AG08396 (cell line): ENCODE measurements around the gene KRTAP10-7.
"Not testable (repeated sequence)": the region's sequence is repeated elsewhere in the genome, so short reads cannot be mapped to it uniquely, and the experiment has no call there.

Experiments
- DNase-seq: peaks from one replicate; pipeline ENCODE4 v3.0.0; 2012; ENCODE audit warnings: low spot score, mixed read lengths

Gene KRTAP10-7

GRCh38 chr21:44600118-44600978, at the start of gene KRTAP10-7:
Gene KRTAP10-7 (plus strand): TSS chr21:44600597. CDS start chr21:44600622, 25 bp downstream.
- not testable (repeated sequence) for DNase-seq

DNA sequence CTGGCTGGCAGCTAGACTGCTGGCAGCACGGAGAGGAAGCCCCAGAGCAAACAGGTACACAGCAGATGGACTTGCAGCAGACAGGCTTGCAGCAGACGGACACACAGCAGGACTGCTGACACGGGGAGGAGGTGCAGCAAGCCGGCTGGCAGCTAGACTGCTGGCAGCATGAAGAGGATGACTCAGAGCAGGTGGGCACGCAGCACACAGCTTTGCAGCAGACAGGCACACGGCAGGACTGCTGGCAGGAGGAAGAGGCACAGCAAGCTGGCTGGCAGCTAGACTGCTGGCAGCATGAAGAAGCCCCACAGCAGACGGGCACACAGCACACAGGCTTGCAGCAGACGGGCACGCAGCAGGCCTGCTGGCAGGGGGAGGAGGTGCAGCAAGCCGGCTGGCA, 49.6 kb upstream of the KRTAP10-7 start:
- DNase-seq, result no peak

DNA sequence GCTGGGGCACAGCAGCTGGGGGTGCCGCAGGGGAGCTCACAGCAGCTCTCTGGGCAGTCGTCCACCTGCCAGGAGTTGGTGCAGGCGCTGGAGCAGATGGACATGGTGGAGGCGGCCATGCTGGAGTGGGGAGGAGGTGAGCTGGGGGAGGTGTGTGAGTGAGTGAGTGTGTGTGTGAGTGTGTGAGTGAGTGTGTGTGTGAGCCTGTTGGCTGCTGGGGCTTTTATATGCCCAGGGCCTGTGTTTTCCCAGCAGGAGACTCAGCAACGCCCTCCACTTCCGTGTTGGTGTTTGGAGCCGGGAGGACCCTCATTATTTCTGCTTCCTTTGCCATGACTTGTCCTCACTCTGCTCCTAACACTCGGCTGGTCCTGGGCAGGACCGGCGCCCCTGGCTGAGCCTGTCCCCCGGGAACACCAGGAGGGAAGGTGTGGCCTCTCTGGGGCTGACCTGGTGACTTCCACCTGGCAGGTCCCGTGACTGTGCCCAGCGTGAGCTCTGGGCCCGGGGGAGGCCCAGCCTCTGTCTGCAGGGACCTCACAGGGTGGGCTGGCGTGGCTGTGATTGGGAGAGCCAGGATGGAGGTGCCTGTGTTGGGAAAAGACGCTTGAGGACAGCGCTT, 48.9 kb upstream of the KRTAP10-7 start, which contains the start of gene KRTAP10-2:
TSS of gene KRTAP10-2 (minus strand) at position 166 of the 622 bp plus-strand sequence. CDS start at position 119, 47 bp downstream.
- no peak for DNase-seq

- DNase-seq, result no peak
These were observed 48.3 kb upstream of the KRTAP10-7 start for GRCh38 chr21:44552136-44552535.

GRCh38 chr21:44552681-44553080, 47.7 kb upstream of the KRTAP10-7 start:
- no peak for DNase-seq

DNA sequence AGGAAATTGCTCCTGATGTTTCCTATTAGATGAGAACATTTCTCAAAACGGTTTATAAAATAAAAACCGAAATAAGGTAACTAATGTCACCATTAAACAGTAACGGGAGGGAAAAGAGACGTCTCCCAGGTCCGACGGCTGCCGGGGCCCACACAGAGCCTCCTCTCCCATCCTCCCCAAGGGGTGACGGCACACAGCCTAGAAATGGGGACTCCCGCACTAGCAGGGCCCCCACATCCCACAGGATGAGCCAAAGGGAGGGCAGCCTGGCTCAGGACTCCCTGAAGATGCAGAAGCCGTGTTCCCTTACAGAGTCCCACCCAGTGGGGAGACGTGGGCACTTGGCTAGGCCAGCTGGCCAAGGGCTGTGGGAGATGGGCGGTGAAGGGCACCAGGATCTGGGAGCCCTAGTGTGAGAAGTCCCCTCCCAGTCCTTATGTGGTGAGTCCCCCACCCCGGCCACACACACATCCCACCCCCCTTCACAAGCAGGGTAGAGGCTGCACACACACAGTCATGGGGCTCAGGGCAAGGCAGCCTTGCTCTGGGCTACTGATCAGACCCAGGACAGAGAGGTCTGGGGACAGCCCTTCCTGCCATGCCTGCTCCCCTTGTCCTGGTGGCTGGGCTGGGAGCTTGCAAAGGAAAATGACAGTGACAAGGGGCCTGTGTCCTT, 45.1 kb upstream of the KRTAP10-7 start:
- DNase-seq, result no peak

- no peak for DNase-seq
These were observed 43.5 kb upstream of the KRTAP10-7 start for GRCh38 chr21:44556879-44557278.

- DNase-seq, result no peak
These were observed 42.7 kb upstream of the KRTAP10-7 start for GRCh38 chr21:44557491-44558328.

DNA sequence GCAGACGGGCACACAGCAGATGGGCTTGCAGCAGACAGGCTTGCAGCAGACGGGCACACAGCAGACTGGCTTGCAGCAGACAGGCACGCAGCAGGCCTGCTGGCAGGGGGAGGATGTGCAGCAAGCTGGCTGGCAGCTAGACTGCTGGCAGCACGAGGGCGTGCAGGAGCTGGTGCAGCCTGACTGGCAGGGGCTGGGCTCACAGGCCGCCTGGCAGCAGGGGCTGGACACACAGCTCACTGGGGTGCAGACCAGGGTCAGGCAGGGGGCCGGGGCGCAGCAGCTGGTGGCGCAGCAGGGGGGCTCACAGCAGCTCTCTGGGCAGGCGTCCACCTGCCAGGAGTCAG, 42.1 kb upstream of the KRTAP10-7 start:
- DNase-seq, result not testable (repeated sequence)

GRCh38 chr21:44558695-44559094, 41.7 kb upstream of the KRTAP10-7 start, which contains the start of gene KRTAP10-3:
Gene KRTAP10-3 (minus strand): TSS chr21:44558795. CDS start chr21:44558715, 80 bp downstream.
- no peak for DNase-seq

GRCh38 chr21:44564099-44564498, 36.3 kb upstream of the KRTAP10-7 start:
- DNase-seq, result no peak

GRCh38 chr21:44564886-44565598, 35.4 kb upstream of the KRTAP10-7 start:
- no peak for DNase-seq

DNA sequence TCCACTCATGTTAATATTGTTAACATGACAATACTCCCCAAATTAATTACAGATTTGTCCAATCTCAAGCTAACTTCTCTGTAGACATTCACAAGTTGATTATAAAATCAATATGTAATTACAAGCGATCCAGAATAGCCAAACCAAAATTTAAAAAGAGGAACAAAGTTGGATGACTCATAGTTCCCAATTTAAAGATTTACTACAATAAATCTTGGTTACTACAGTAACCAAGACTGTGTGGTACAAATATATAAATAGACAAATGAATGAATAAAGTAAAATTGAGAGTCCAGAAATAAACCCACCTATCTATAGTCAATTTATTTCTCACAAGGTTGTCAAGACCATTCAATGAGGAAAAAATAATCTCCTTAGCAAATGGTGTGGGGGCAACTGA, 34.0 kb upstream of the KRTAP10-7 start:
- no peak for DNase-seq

- no peak for DNase-seq
These were observed 32.8 kb upstream of the KRTAP10-7 start for GRCh38 chr21:44567481-44568171.

DNA sequence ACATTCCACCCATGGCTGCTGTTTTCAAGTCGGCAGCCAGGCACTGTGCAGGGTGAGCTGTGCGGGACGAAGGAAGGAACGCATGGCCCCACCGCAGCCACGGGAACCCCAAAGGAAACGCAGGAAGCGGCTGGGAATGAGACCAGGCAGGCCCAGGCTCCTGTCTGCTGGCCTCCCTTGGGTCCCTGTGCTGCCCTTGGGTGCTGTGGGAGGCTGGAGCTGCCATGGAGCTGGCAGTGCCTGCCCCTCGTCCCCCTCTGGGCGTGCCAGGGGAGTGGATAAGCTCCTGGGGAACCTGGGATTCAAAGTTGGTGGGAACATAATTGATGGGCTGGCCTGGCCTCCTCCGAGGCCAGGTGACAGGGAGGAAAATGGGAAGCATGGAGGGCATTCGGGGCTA, 32.1 kb upstream of the KRTAP10-7 start:
- no peak for DNase-seq

DNA sequence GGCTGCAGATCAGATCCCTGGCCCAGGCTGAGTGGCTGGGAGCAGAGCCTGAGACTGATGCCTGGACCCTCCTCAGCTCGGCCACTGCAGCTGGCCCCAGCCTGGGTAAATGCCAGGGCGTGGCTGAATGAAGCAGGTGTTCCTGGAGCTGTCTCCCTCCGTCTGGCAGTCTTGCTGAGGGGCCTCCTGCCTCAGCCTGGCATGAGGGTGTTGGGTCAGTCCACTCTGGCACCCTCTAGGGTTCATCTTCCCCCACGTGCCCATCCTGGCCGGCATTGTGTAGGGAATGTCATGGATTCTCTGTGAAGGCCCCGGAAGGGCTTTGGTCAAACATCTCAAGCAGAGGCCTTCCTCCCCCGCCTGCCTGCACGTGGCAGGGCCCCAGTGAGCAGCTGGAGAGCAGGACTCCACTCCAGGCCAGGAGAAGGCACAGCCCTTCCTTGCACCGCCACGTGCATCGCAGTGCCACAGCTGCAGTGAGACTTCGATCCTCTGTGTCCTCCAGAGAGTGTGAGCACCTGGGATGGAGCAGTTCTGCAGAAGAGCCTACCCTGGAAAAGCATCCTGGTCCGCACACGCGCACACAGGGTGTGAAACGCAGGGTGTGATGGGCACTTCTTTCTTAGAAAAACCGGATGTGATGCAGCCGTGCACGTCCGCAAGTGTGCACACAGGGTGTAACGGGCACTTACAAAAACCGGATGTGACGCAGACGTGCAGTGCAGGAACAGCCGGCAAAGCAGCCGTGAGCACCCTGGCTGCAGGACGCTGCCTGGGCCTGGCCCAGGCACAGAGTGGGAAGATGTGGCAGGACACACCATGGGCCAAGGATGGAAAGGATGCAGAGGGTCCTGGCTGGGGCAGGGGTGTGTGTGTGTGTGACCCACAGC, 31.5 kb upstream of the KRTAP10-7 start:
- DNase-seq, result no peak

DNA sequence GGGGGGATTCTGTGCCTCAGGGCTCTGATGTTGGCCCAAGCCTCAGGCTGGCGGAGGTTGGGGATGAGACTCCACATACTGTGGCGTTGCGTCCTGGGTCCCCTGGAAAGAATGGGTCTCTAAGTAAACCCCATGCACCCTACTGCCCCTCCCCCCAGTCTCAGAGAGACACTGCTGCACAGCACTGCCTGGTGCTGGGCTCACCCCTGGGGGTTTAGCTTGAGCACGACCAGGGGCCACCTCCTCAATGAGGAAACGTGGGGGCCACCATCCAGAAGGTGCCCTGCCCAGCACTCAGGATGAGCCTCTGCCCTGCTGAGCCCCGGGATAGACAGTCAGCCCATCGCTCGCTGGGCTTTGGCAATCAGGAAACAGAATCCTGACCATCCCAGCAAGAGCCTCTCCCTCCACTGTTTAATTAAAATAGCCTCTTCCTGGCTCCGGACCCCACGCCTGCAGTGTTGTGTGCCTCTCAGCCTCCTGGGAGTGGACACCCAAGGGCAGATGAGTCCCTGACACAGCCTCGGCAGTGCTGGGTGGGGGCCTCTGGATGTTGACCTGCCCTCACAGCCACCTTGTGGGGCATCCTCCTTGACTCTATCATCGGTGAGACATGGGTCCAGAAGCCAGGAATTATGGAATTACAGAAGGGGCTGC, 30.4 kb upstream of the KRTAP10-7 start:
- DNase-seq, result no peak

DNA sequence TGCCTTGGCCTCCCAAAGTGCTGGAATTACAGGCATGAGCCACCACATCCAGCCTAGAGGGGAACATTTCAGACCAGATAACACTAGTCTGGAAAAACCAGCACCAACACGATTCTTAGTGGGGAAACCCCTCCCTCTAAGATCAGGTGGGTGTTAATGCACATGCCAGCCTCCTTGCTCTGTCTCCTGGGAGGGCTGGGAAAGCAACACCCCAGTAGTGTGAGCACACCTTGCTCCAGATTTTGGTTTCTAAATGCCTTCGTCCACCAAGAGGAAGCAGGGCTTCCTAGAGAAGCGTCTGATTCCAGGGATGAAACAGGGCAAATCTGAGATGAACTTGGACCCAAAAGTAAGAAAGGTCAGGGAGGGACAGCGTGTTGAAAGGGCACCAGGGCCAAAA, 29.1 kb upstream of the KRTAP10-7 start:
- DNase-seq, result no peak
